HL-60 (cell line): ENCODE results near the gene RUBCNL.

Source experiments
- DNase-seq, 2 experiments: peaks; one replicate each; pipeline ENCODE4 v3.0.0-alpha.2; 2010 to 2020; ENCODE audit warnings: low read depth in 1 of 2, low spot score in 1 of 2
- H3K27ac ChIP-seq: fragments of 250-450 bp; sonication (Bioruptor Pico); replicated peaks from 2 replicates; pipeline ENCODE4 v1.5.1; 2020; ENCODE audit warnings: mild to moderate bottlenecking, moderate library complexity
- H3K27me3 ChIP-seq: fragments of 250-450 bp; sonication (Bioruptor Pico); 2 replicates; pipeline ENCODE4 v1.5.1; 2021; ENCODE audit warnings: mild to moderate bottlenecking, moderate library complexity; ENCODE audit not compliant: insufficient read depth, poor library complexity, severe bottlenecking
- H3K4me3 ChIP-seq: replicated peaks from 2 replicates; pipeline ENCODE4 v1.5.1; 2011; ENCODE audit warnings: mild to moderate bottlenecking, control low read depth, low read length; ENCODE audit not compliant: insufficient read depth
- CTCF ChIP-seq: IDR thresholded peaks from one replicate; pipeline ENCODE4 v1.5.1; 2011; ENCODE audit warnings: low read length, control low read depth, inconsistent platforms; ENCODE audit not compliant: insufficient read depth
- GABPA ChIP-seq: IDR thresholded peaks from 2 replicates; pipeline ENCODE4 v1.6.1; 2012; ENCODE audit warnings: low read depth
- POLR2AphosphoS5 ChIP-seq: IDR thresholded peaks from 2 replicates; pipeline ENCODE4 v1.6.1; 2012; ENCODE audit warnings: low read depth
- REST ChIP-seq: IDR thresholded peaks from 2 replicates; pipeline ENCODE4 v1.6.1; 2012; ENCODE audit warnings: low read depth; ENCODE audit not compliant: insufficient replicate concordance
- SPI1 ChIP-seq: IDR thresholded peaks from 2 replicates; pipeline ENCODE4 v1.6.1; 2012; ENCODE audit warnings: low read depth, mild to moderate bottlenecking, borderline replicate concordance

RUBCNL gene

GRCh38 chr13:46350003-46350402, 37.0 kb downstream of the RUBCNL start:
- DNase-seq: no peak
- no peak overlapping the region for H3K27ac ChIP-seq
- TF ChIP-seq REST (no peak), CTCF (no peak), POLR2AphosphoS5 (no peak), GABPA (no peak), SPI1 (no peak)

GRCh38 chr13:46348961-46349360, 38.1 kb downstream of the RUBCNL start:
- Histone ChIP-seq H3K4me3 (no peak overlapping the region), H3K27me3 (no peaks in the 10 kb centered on the region), H3K27ac (no peak overlapping the region)
- DNase-seq: no peak
- TF ChIP-seq CTCF (no peak), REST (no peak), SPI1 (no peak), GABPA (no peak), POLR2AphosphoS5 (no peak)

More at GRCh38 chr13:46350003-46350402, 37.0 kb downstream of the RUBCNL start:
- no peak overlapping the region for H3K4me3 ChIP-seq
- no peaks in the 10 kb centered on the region for H3K27me3 ChIP-seq

- DNase-seq: no peak
- no peak overlapping the region for H3K27ac ChIP-seq
- no peaks in the 10 kb centered on the region for H3K27me3 ChIP-seq
- H3K4me3 ChIP-seq: no peak overlapping the region
- TF ChIP-seq POLR2AphosphoS5 (no peak), CTCF (no peak), GABPA (no peak), REST (no peak), SPI1 (no peak)
These were observed 39.8 kb downstream of the RUBCNL start for GRCh38 chr13:46347277-46347676.
